PC-9 (cell line): ENCODE results near the gene ADH7. TPM values are rescaled to one million over a fixed set of nuclear protein-coding genes. Genes with fewer than 3 reads are reported as not detected.
A peak's percentile ranks its signal among the peaks of the same experiment; 100 is the strongest.
"Not testable (repeated sequence)": the region's sequence is repeated elsewhere in the genome, so short reads cannot be mapped to it uniquely, and the experiment has no call there.

ENCODE experiments used
- BruUV-seq: library from RNA; stranded (reverse); fragments of 400-500 nt; replicated peaks from 2 replicates; lab custom pipeline; 2021; lab: Mats Ljungman, UMichigan
- CTCF ChIA-PET: fragments of 300-600 bp; sonication (Branson Sonifier 250); formaldehyde crosslinking; loops from one replicate; lab custom pipeline; 2022; ENCODE audit warnings: antibody characterized with exemption; lab: Charles Lee
- POLR2A ChIA-PET: fragments of 300-600 bp; sonication (Branson Sonifier 250); formaldehyde crosslinking; loops from one replicate; lab custom pipeline; 2022; ENCODE audit warnings: antibody characterized with exemption; ENCODE audit not compliant: unreplicated experiment; lab: Charles Lee
- DNase-seq, 2 experiments: peaks; one replicate each; pipeline versions ENCODE4 v3.0.0 to v3.0.0-alpha.2; 2015 to 2022; ENCODE audit warnings: mixed read lengths in 1 of 2
- H2AFZ ChIP-seq: fragments of 200-600 bp; sonication (generic); 2 replicates; pipeline ENCODE4 v1.8.1; 2017; ENCODE audit warnings: antibody characterized with exemption
- H3F3A ChIP-seq: fragments of 200-600 bp; sonication (generic); 2 replicates; pipeline ENCODE4 v1.8.1; 2017; ENCODE audit warnings: antibody characterized with exemption, mild to moderate bottlenecking, low read depth; ENCODE audit not compliant: insufficient read depth
- H3K27ac ChIP-seq: fragments of 200-600 bp; sonication (generic); 2 replicates; pipeline ENCODE4 v1.6.1; 2016; ENCODE audit warnings: mixed run types
- H3K27me3 ChIP-seq: fragments of 200-600 bp; sonication (generic); 2 replicates; pipeline ENCODE4 v1.6.1; 2016; ENCODE audit warnings: low read depth, mixed run types; ENCODE audit not compliant: insufficient read depth
- H3K36me3 ChIP-seq: fragments of 200-600 bp; sonication (generic); 2 replicates; pipeline ENCODE4 v1.6.1; 2016; ENCODE audit warnings: low read depth, mixed run types
- H3K4me1 ChIP-seq: fragments of 200-600 bp; sonication (generic); replicated peaks from 2 replicates; pipeline ENCODE4 v1.6.1; 2016; ENCODE audit warnings: mixed run types; ENCODE audit not compliant: insufficient read depth
- H3K4me2 ChIP-seq: fragments of 200-600 bp; sonication (generic); 2 replicates; pipeline ENCODE4 v1.6.1; 2017; ENCODE audit warnings: mixed run types
- H3K4me3 ChIP-seq: fragments of 200-600 bp; sonication (generic); 2 replicates; pipeline ENCODE4 v1.6.1; 2016; ENCODE audit warnings: mixed run types
- H3K79me2 ChIP-seq: fragments of 200-600 bp; sonication (generic); 2 replicates; pipeline ENCODE4 v1.6.1; 2017; ENCODE audit warnings: low read depth, mixed run types
- H3K9me2 ChIP-seq: fragments of 200-600 bp; sonication (generic); 2 replicates; pipeline ENCODE4 v1.8.1; 2017; ENCODE audit warnings: mild to moderate bottlenecking; ENCODE audit not compliant: insufficient read depth
- H3K9me3 ChIP-seq: fragments of 200-600 bp; sonication (generic); 2 replicates; pipeline ENCODE4 v1.8.1; 2016; ENCODE audit warnings: low read depth; ENCODE audit not compliant: insufficient read depth
- H4K20me1 ChIP-seq: fragments of 200-600 bp; sonication (generic); 2 replicates; pipeline ENCODE4 v1.8.1; 2017; ENCODE audit not compliant: insufficient read depth
- CTCF ChIP-seq: fragments of 200-600 bp; sonication (generic); conservative IDR thresholded peaks from 2 replicates; pipeline ENCODE4 v1.6.1; 2017; ENCODE audit warnings: mixed run types, antibody characterized with exemption, mild to moderate bottlenecking, moderate library complexity
- EZH2 ChIP-seq: fragments of 200-600 bp; sonication (generic); IDR thresholded peaks from 2 replicates; pipeline ENCODE4 v1.8.0; 2017; ENCODE audit warnings: antibody characterized with exemption, low read depth
- intact Hi-C: fragments of 100-400 bp; cut with micrococcal nuclease; formaldehyde crosslinking; loops from one replicate; pipeline ENCODE4 v1.10.0; 2022; ENCODE audit not compliant: unreplicated experiment
- total RNA-seq: library from RNA; stranded (reverse); gene quantifications from 2 replicates; pipeline ENCODE4 v1.2.3, GENCODE V29; 2021

The ADH7 gene
- total RNA-seq, 1 experiment from 2014 or later: not detected

- BruUV-seq: no TSS peak
- no peak for TF ChIP-seq CTCF
- no peak for TF ChIP-seq EZH2
- Histone ChIP-seq H3K4me3 (no peak overlapping the region), H3K4me2 (no peak overlapping the region), H4K20me1 (no peaks in the 10 kb centered on the region), H2AFZ (no peak overlapping the region), H3K9me2 (no peaks in the 10 kb centered on the region), H3K79me2 (no peaks in the 10 kb centered on the region), H3K36me3 (no peaks in the 10 kb centered on the region), H3K9me3 (no peaks in the 10 kb centered on the region; the same call in 1 of the 2 replicates), H3K27ac (no peak overlapping the region), H3K4me1 (0 out of 2 replicates have a peak, but pooled peaks cover 3% of the 10 kb centered on the region), H3F3A (no peaks in the 10 kb centered on the region), H3K27me3 (no peaks in the 10 kb centered on the region)
- CTCF ChIA-PET: no interaction called here
- POLR2A ChIA-PET: no interaction called here
- intact Hi-C loops: no loop called here
- DNase-seq: no peak
Measured at GRCh38 chr4:99379571-99379970, 55.6 kb downstream of the ADH7 start.

GRCh38 chr4:99378876-99379275 lies 56.3 kb downstream of the ADH7 start:
- H3K9me3 ChIP-seq: no peaks in the 10 kb centered on the region; the same call in 1 of the 2 replicates
- H3K4me2 ChIP-seq: no peak overlapping the region
- no peaks in the 10 kb centered on the region for H3F3A ChIP-seq
- H3K4me3 ChIP-seq: no peak overlapping the region
- H3K79me2 ChIP-seq: no peaks in the 10 kb centered on the region
- no peak overlapping the region for H3K27ac ChIP-seq
- H3K4me1 ChIP-seq: 0 out of 2 replicates have a peak, but pooled peaks cover 3% of the 10 kb centered on the region
- H3K9me2 ChIP-seq: no peaks in the 10 kb centered on the region
- intact Hi-C loops: no loop called here
- no peaks in the 10 kb centered on the region for H4K20me1 ChIP-seq
- H2AFZ ChIP-seq: no peak overlapping the region
- no peaks in the 10 kb centered on the region for H3K27me3 ChIP-seq
- no peak for DNase-seq
- H3K36me3 ChIP-seq: no peaks in the 10 kb centered on the region
- CTCF ChIA-PET: no interaction called here
- no TSS peak for BruUV-seq
- TF ChIP-seq CTCF (no peak), EZH2 (no peak)
- POLR2A ChIA-PET: no interaction called here

GRCh38 chr4:99377341-99377740 lies 57.8 kb downstream of the ADH7 start:
- H3K79me2 ChIP-seq, H3K36me3 ChIP-seq, DNase-seq, POLR2A ChIA-PET, H3K9me2 ChIP-seq, H3K9me3 ChIP-seq, H3F3A ChIP-seq, H3K27ac ChIP-seq, H2AFZ ChIP-seq, H3K4me1 ChIP-seq, BruUV-seq, H3K4me3 ChIP-seq, intact Hi-C loops, H3K27me3 ChIP-seq, H4K20me1 ChIP-seq: not testable (repeated sequence)
- TF ChIP-seq CTCF: peak; percentile 61; the same call in 1 of the 2 replicates
- H3K4me2 ChIP-seq: peak overlapping the region; percentile 49
- CTCF ChIA-PET: interaction anchor here (0.6 to 0.7 kb wide), 8 partner anchors 9 to 334 kb away, joined by 3 to 13 read pairs (median 4); no protein-coding TSS in a partner anchor

GRCh38 chr4:99372464-99372863 lies 62.7 kb downstream of the ADH7 start:
- H3K4me3 ChIP-seq, POLR2A ChIA-PET, H3K27ac ChIP-seq, H3K36me3 ChIP-seq, H3K4me1 ChIP-seq, H3K9me2 ChIP-seq, H3F3A ChIP-seq, intact Hi-C loops, H3K79me2 ChIP-seq, H4K20me1 ChIP-seq, BruUV-seq, H2AFZ ChIP-seq, H3K4me2 ChIP-seq, DNase-seq, H3K9me3 ChIP-seq, H3K27me3 ChIP-seq: not testable (repeated sequence)
- CTCF ChIA-PET: interaction anchor here (0.6 kb wide), 1 partner anchor 246 kb away, joined by 3 read pairs; no protein-coding TSS in a partner anchor

- BruUV-seq, H3K27me3 ChIP-seq, intact Hi-C loops, H3K9me2 ChIP-seq, H3K4me2 ChIP-seq, H4K20me1 ChIP-seq, H3F3A ChIP-seq, CTCF ChIA-PET, H3K4me1 ChIP-seq, H3K4me3 ChIP-seq, H3K27ac ChIP-seq, H3K9me3 ChIP-seq, H2AFZ ChIP-seq, H3K36me3 ChIP-seq, DNase-seq, H3K79me2 ChIP-seq, POLR2A ChIA-PET: not testable (repeated sequence)
Measured at GRCh38 chr4:99367817-99368216, 67.3 kb downstream of the ADH7 start.
